Measurements from ENCODE around the gene PLEKHF1. TPM values are rescaled to one million over a fixed set of nuclear protein-coding genes. Genes with fewer than 3 reads are reported as not detected.

Gene PLEKHF1, protein sequence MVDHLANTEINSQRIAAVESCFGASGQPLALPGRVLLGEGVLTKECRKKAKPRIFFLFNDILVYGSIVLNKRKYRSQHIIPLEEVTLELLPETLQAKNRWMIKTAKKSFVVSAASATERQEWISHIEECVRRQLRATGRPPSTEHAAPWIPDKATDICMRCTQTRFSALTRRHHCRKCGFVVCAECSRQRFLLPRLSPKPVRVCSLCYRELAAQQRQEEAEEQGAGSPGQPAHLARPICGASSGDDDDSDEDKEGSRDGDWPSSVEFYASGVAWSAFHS
- 19.5 TPM for polyA plus RNA-seq (2012; ENCODE audit: insufficient read length, low read depth)

DNA sequence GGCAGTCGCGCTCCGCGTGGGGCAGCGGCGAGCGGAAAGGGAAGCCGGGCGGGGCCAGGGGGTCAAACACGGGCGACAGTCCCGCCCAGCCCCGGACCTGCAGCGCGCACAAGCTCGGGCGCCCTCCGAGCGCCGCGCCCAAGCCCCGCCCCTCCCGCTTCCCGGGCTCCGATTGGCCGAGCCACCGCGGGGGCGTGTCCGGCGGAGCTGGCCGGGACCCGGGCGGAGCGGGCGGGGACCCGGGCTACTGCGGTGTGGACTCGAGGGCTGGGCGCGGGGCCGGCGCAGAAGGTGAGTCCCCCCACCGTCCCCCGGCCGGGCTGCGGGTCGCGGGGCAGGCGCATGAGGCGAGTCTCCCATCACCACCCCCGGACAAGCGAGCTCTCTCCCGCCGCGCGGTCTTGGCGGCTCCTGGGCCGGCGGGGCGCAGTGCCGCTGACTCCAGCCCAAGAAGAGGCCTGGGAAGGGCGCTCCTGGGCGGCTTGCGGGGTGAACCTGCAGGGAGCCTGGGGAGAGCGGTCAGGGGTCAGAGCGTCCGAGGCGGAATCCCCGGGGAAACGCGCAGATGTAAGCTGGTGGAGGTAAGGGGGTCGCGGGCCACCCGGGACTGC is at the start of gene PLEKHF1:
PLEKHF1 (plus strand) TSS at position 247 of the 611 bp plus-strand sequence. CDS start 8,379 bp downstream, outside the sequence.
- TF ChIP-seq, protein P1, sequence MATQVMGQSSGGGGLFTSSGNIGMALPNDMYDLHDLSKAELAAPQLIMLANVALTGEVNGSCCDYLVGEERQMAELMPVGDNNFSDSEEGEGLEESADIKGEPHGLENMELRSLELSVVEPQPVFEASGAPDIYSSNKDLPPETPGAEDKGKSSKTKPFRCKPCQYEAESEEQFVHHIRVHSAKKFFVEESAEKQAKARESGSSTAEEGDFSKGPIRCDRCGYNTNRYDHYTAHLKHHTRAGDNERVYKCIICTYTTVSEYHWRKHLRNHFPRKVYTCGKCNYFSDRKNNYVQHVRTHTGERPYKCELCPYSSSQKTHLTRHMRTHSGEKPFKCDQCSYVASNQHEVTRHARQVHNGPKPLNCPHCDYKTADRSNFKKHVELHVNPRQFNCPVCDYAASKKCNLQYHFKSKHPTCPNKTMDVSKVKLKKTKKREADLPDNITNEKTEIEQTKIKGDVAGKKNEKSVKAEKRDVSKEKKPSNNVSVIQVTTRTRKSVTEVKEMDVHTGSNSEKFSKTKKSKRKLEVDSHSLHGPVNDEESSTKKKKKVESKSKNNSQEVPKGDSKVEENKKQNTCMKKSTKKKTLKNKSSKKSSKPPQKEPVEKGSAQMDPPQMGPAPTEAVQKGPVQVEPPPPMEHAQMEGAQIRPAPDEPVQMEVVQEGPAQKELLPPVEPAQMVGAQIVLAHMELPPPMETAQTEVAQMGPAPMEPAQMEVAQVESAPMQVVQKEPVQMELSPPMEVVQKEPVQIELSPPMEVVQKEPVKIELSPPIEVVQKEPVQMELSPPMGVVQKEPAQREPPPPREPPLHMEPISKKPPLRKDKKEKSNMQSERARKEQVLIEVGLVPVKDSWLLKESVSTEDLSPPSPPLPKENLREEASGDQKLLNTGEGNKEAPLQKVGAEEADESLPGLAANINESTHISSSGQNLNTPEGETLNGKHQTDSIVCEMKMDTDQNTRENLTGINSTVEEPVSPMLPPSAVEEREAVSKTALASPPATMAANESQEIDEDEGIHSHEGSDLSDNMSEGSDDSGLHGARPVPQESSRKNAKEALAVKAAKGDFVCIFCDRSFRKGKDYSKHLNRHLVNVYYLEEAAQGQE (IDR thresholded peaks at IDR 0.05; ENCODE audit: insufficient read depth in 1 of 2, low read depth in 2 of 2, low read length in 2 of 2), result no peak
- TF ChIP-seq POLR2AphosphoS5 (IDR thresholded peaks at IDR 0.05; ENCODE audit: low read depth, low read length) (no peak), TAF1 (IDR thresholded peaks at IDR 0.05; ENCODE audit: borderline replicate concordance, insufficient read depth, low read length) (no peak), FOXP2 (optimal IDR thresholded peaks at IDR 0.05; ENCODE audit: borderline replicate concordance, extremely low read depth, extremely low read length, insufficient read depth) (no peak), SIN3A (IDR thresholded peaks at IDR 0.05; ENCODE audit: borderline replicate concordance, insufficient read depth, low read length) (no peak)

DNA sequence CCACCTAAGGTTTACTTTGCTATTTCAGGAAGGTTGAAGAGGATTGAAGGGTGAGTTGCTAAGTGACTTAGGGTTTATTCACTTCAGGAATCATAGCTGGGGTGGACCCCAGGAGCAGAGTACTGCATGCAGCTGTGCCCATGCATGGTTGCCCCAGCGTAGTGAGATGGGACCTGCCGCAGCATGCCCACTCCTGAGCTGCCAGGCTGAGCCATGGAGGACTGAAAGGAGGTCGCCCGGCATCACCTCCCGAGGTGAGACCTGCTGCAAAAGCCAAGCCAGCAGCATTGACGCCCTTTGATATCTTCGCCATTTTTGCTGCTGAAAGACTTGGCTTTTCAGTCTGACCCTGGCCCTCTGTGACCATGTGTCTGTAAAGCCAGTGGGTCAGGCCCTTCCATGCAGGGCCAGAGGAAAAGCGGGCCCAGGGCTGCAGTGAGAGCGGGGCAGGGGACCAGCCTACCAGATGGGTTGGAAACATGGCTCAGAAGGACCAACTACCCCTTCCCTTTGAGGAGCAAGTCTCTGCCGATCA is 49.3 kb upstream of the PLEKHF1 start:
- TF ChIP-seq FOXP2 (optimal IDR thresholded peaks at IDR 0.05; ENCODE audit: borderline replicate concordance, extremely low read depth, extremely low read length, insufficient read depth) (no peak), SIN3A (IDR thresholded peaks at IDR 0.05; ENCODE audit: borderline replicate concordance, insufficient read depth, low read length) (no peak), TAF1 (IDR thresholded peaks at IDR 0.05; ENCODE audit: borderline replicate concordance, insufficient read depth, low read length) (no peak), POLR2AphosphoS5 (IDR thresholded peaks at IDR 0.05; ENCODE audit: low read depth, low read length) (no peak)
- TF ChIP-seq, protein P1 (IDR thresholded peaks at IDR 0.05; ENCODE audit: insufficient read depth in 1 of 2, low read depth in 2 of 2, low read length in 2 of 2), result no peak

DNA sequence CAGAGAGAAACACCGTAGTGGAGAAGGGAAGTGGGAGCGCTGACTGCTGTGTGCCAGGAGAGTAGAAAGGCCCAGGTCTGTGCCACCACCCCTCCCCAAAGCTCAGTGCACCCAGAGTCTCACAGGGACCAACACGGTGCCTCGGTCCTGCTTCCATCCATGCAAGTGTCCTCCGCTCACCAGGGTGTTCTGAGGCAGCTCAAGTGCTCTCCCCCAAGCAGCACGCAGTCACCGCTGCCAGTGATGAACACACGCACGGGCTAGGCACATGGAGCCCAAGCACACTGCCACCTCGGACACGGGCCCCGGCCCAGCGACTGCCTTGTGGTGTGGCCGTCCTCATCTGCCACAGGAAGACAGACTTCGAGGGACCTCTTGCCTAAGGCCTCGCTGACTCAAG is 48.7 kb upstream of the PLEKHF1 start:
- TF ChIP-seq, protein P1 (IDR thresholded peaks at IDR 0.05; ENCODE audit: insufficient read depth in 1 of 2, low read depth in 2 of 2, low read length in 2 of 2), result no peak
- no peak for TF ChIP-seq SIN3A (IDR thresholded peaks at IDR 0.05; ENCODE audit: borderline replicate concordance, insufficient read depth, low read length)
- no peak for TF ChIP-seq FOXP2 (optimal IDR thresholded peaks at IDR 0.05; ENCODE audit: borderline replicate concordance, extremely low read depth, extremely low read length, insufficient read depth)
- no peak for TF ChIP-seq TAF1 (IDR thresholded peaks at IDR 0.05; ENCODE audit: borderline replicate concordance, insufficient read depth, low read length)

DNA sequence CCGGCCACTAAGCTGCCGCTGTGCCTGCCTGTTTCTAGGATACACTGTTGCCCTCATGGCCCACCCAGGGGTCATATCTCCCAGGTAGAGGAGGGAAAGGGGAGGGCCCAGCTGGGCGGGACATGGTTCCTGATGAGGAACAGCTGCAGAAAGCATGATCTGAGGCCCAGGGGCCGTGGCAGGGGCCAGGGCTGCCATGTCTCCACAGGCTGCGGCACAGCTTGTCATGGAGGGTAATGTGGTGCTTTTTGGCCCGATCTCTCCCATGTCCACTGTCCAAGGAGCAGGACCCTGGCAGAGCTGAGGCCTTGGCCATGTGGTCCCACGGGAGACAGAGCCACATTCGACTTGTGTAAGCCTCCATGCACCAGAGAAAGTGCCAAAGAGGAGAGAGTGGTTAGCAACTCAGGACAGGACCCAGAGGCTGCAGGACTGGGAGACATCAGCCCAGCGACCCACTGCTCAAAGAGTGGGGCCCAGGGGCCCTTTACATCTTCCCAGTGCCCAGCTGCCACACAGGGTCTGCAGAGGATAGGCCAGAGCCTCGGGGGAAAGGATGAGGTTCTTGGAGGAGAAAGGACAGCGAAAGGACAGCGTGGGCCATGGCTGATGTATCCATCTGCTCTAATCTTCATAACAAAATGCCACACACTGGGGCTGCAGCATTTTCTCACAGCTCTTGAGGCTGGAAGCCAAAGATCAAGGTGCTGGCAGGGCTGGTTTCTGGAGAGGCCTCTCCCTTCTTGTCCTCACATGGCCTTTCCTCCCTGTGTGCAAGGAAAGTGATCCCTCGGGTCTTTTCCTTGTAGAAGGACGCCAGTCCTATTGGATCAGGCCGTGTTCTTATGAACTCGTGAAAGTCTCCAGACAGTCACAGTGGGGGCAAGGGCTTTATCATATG is 47.6 kb upstream of the PLEKHF1 start:
- TF ChIP-seq, protein P1 (IDR thresholded peaks at IDR 0.05; ENCODE audit: insufficient read depth in 1 of 2, low read depth in 2 of 2, low read length in 2 of 2), result no peak
- TF ChIP-seq TAF1 (IDR thresholded peaks at IDR 0.05; ENCODE audit: borderline replicate concordance, insufficient read depth, low read length), result no peak
- TF ChIP-seq POLR2AphosphoS5 (IDR thresholded peaks at IDR 0.05; ENCODE audit: low read depth, low read length), result no peak
- no peak for TF ChIP-seq SIN3A (IDR thresholded peaks at IDR 0.05; ENCODE audit: borderline replicate concordance, insufficient read depth, low read length)
- TF ChIP-seq FOXP2 (optimal IDR thresholded peaks at IDR 0.05; ENCODE audit: borderline replicate concordance, extremely low read depth, extremely low read length, insufficient read depth), result no peak
